T-helper 2 cell treated with Interferon-gamma antibody and Interleukin-4, amounts not matched to agents 5 μg/mL and 100 μg/mL, for 36 hours (primary cell): Measurements from ENCODE around the gene HCLS1.

Experiments
- DNase-seq: peaks from one replicate; pipeline ENCODE4 v3.0.0; 2021; ENCODE audit warnings: low spot score
- H3K27ac Mint-ChIP-seq: one replicate; pipeline ENCODE4 v1.8.0; 2021; ENCODE audit warnings: mild to moderate bottlenecking, mixed read lengths
- H3K27me3 Mint-ChIP-seq: one replicate; pipeline ENCODE4 v1.8.0; 2021; ENCODE audit warnings: low read depth, mixed read lengths
- H3K36me3 Mint-ChIP-seq: one replicate; pipeline ENCODE4 v1.8.0; 2021; ENCODE audit warnings: low read depth, mixed read lengths
- H3K4me1 Mint-ChIP-seq: one replicate; pipeline ENCODE4 v1.8.0; 2021; ENCODE audit warnings: low read depth, mixed read lengths
- H3K4me3 Mint-ChIP-seq: one replicate; pipeline ENCODE4 v1.8.0; 2022; ENCODE audit warnings: mild to moderate bottlenecking, moderate library complexity, mixed read lengths
- H3K9me3 Mint-ChIP-seq: one replicate; pipeline ENCODE4 v1.8.0; 2021; ENCODE audit warnings: mixed read lengths

The HCLS1 gene

GRCh38 chr3:121670676-121671075 lies 10.0 kb upstream of the HCLS1 start:
- no peak overlapping the region for H3K4me3 Mint-ChIP-seq
- H3K4me1 Mint-ChIP-seq = no peaks in the 10 kb centered on the region
- DNase-seq = no peak
- H3K27ac Mint-ChIP-seq = no peak overlapping the region
- peaks cover 52% of the 10 kb centered on the region for H3K36me3 Mint-ChIP-seq
- no peaks in the 10 kb centered on the region for H3K27me3 Mint-ChIP-seq
- no peaks in the 10 kb centered on the region for H3K9me3 Mint-ChIP-seq

GRCh38 chr3:121667333-121667732 lies 6.6 kb upstream of the HCLS1 start:
- Mint-ChIP-seq H3K27me3 (no peaks in the 10 kb centered on the region), H3K36me3 (peaks cover 63% of the 10 kb centered on the region), H3K9me3 (no peaks in the 10 kb centered on the region), H3K4me1 (no peaks in the 10 kb centered on the region), H3K4me3 (no peak overlapping the region), H3K27ac (no peak overlapping the region)
- DNase-seq = no peak

GRCh38 chr3:121665488-121665887 lies 4.8 kb upstream of the HCLS1 start:
- H3K27me3 Mint-ChIP-seq = no peaks in the 10 kb centered on the region
- H3K27ac Mint-ChIP-seq = no peak overlapping the region
- no peak for DNase-seq
- no peak overlapping the region for H3K4me3 Mint-ChIP-seq
- peaks cover 6% of the 10 kb centered on the region for H3K9me3 Mint-ChIP-seq
- H3K4me1 Mint-ChIP-seq = peaks cover 9% of the 10 kb centered on the region
- peaks cover 70% of the 10 kb centered on the region for H3K36me3 Mint-ChIP-seq

- Mint-ChIP-seq H3K27me3 (no peaks in the 10 kb centered on the region), H3K9me3 (peaks cover 6% of the 10 kb centered on the region), H3K27ac (no peak overlapping the region), H3K4me3 (no peak overlapping the region), H3K4me1 (peaks cover 22% of the 10 kb centered on the region), H3K36me3 (peaks cover 78% of the 10 kb centered on the region)
- DNase-seq = no peak
Measured at GRCh38 chr3:121663171-121663847, 2.6 kb upstream of the HCLS1 start.

GRCh38 chr3:121662742-121663141 lies 2.0 kb upstream of the HCLS1 start:
- no peak for DNase-seq
- Mint-ChIP-seq H3K4me3 (no peak overlapping the region), H3K27ac (no peak overlapping the region), H3K36me3 (peaks cover 80% of the 10 kb centered on the region), H3K27me3 (no peaks in the 10 kb centered on the region), H3K4me1 (peaks cover 28% of the 10 kb centered on the region), H3K9me3 (peaks cover 6% of the 10 kb centered on the region)

GRCh38 chr3:121661376-121661775 lies 673 bp upstream of the HCLS1 start:
- Mint-ChIP-seq H3K4me1 (peaks cover 40% of the 10 kb centered on the region), H3K4me3 (peak overlapping the region; percentile 95), H3K36me3 (peaks cover 80% of the 10 kb centered on the region), H3K27me3 (no peaks in the 10 kb centered on the region), H3K9me3 (peaks cover 6% of the 10 kb centered on the region), H3K27ac (peak overlapping the region; percentile 99)
- DNase-seq = no peak

- peak overlapping the region; percentile 99 for H3K27ac Mint-ChIP-seq
- no peaks in the 10 kb centered on the region for H3K27me3 Mint-ChIP-seq
- H3K4me3 Mint-ChIP-seq = peak overlapping the region; percentile 95
- H3K4me1 Mint-ChIP-seq = peaks cover 55% of the 10 kb centered on the region
- H3K36me3 Mint-ChIP-seq = peaks cover 82% of the 10 kb centered on the region
- peaks cover 6% of the 10 kb centered on the region for H3K9me3 Mint-ChIP-seq
- no peak for DNase-seq
Measured at GRCh38 chr3:121659586-121659985, 1.1 kb downstream of the HCLS1 start.

GRCh38 chr3:121658716-121659435 lies 1.8 kb downstream of the HCLS1 start:
- peak overlapping the region; percentile 99 for H3K27ac Mint-ChIP-seq
- H3K9me3 Mint-ChIP-seq = peaks cover 6% of the 10 kb centered on the region

GRCh38 chr3:121654493-121655385 lies 6.0 kb downstream of the HCLS1 start:
- H3K9me3 Mint-ChIP-seq = peaks cover 4% of the 10 kb centered on the region

More at GRCh38 chr3:121658716-121659435, 1.8 kb downstream of the HCLS1 start:
- Mint-ChIP-seq H3K27me3 (no peaks in the 10 kb centered on the region), H3K4me3 (peak overlapping the region; percentile 95), H3K4me1 (peaks cover 60% of the 10 kb centered on the region), H3K36me3 (peaks cover 81% of the 10 kb centered on the region)
- DNase-seq = no peak

GRCh38 chr3:121651684-121652083 lies 9.0 kb downstream of the HCLS1 start:
- H3K4me1 Mint-ChIP-seq = peaks cover 41% of the 10 kb centered on the region
- DNase-seq = no peak

More at GRCh38 chr3:121654493-121655385, 6.0 kb downstream of the HCLS1 start:
- peak overlapping the region; percentile 71 for H3K4me3 Mint-ChIP-seq
- peaks cover 62% of the 10 kb centered on the region for H3K4me1 Mint-ChIP-seq
- H3K36me3 Mint-ChIP-seq = peaks cover 87% of the 10 kb centered on the region
- no peak for DNase-seq
- peak overlapping the region; percentile 91 for H3K27ac Mint-ChIP-seq
- no peaks in the 10 kb centered on the region for H3K27me3 Mint-ChIP-seq

GRCh38 chr3:121649645-121650044 lies 11.1 kb downstream of the HCLS1 start:
- Mint-ChIP-seq H3K27ac (no peak overlapping the region), H3K4me3 (no peak overlapping the region), H3K9me3 (peaks cover 4% of the 10 kb centered on the region), H3K36me3 (peaks cover 73% of the 10 kb centered on the region), H3K4me1 (peaks cover 25% of the 10 kb centered on the region), H3K27me3 (no peaks in the 10 kb centered on the region)
- DNase-seq = no peak

More at GRCh38 chr3:121651684-121652083, 9.0 kb downstream of the HCLS1 start:
- Mint-ChIP-seq H3K9me3 (peaks cover 4% of the 10 kb centered on the region), H3K27ac (no peak overlapping the region), H3K27me3 (no peaks in the 10 kb centered on the region), H3K4me3 (no peak overlapping the region), H3K36me3 (peaks cover 82% of the 10 kb centered on the region)

GRCh38 chr3:121648219-121648958 lies 12.3 kb downstream of the HCLS1 start:
- H3K9me3 Mint-ChIP-seq = peaks cover 4% of the 10 kb centered on the region
- peaks cover 15% of the 10 kb centered on the region for H3K4me1 Mint-ChIP-seq
- H3K27me3 Mint-ChIP-seq = no peaks in the 10 kb centered on the region
- H3K4me3 Mint-ChIP-seq = no peak overlapping the region
- DNase-seq = no peak
- peaks cover 76% of the 10 kb centered on the region for H3K36me3 Mint-ChIP-seq
- H3K27ac Mint-ChIP-seq = no peak overlapping the region

GRCh38 chr3:121645054-121645453 lies 15.6 kb downstream of the HCLS1 start:
- Mint-ChIP-seq H3K9me3 (no peaks in the 10 kb centered on the region), H3K4me1 (peaks cover 15% of the 10 kb centered on the region), H3K27me3 (no peaks in the 10 kb centered on the region), H3K27ac (no peak overlapping the region), H3K36me3 (peaks cover 73% of the 10 kb centered on the region), H3K4me3 (no peak overlapping the region)
- no peak for DNase-seq
